Retinal pigment epithelial cell (primary cell): ENCODE results near the gene ZNF554.
A peak's percentile ranks its signal among the peaks of the same experiment; 100 is the strongest.
"Not testable (repeated sequence)": the region's sequence is repeated elsewhere in the genome, so short reads cannot be mapped to it uniquely, and the experiment has no call there.

Experiments used
- DNase-seq: peaks from one replicate; pipeline ENCODE4 v3.0.0-alpha.2; 2010; ENCODE audit warnings: low read depth
- H3K4me3 ChIP-seq: 2 replicates; pipeline ENCODE4 v1.5.1; 2011; ENCODE audit warnings: mild to moderate bottlenecking, low read length, control low read depth, moderate library complexity
- CTCF ChIP-seq: conservative IDR thresholded peaks from 2 replicates; pipeline ENCODE4 v1.5.1; 2011; ENCODE audit warnings: low read depth, low read length, control low read depth, inconsistent platforms

The ZNF554 gene

DNA sequence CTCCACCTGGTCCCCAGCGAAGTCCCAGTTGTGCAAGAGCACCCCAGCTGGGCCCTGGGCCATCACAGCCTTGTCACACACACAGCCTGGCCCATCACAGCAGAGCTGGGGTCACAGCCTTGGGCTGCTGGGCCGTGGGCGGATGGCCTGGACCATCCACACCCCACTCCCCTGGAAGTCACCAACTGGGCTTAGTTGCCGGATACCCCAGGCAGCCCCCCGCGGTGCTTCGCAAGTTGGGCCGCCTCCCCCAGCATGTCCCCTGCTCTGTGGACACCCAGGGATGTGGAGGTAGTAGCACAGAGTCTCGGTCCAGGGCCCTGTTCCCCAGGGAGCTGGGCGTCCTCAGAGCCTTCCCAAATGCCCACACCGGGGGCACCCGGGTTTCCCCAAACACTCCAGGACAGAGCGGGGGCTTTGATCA, 4.5 kb upstream of the ZNF554 start:
- TF ChIP-seq CTCF = no peak
- no peak for DNase-seq

DNA sequence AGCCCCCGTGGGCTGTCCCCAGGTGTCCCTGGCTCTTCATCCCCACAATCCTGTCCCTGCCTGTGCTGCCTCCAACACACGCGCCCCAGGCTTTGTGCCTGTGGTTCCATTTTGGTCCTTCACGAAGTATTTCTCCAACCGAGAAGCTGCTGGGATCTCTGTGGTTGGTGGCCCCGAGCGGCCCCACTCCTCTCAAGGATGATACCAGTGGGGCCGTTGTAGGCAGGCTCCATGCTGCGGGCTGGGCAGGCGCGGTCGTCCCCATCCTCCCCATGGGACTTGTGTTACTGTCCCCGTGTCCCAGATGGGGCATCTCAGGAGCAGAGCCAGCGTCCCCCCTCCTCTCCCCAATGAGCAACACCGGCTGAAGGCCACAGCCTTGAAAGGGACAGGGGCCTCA, 3.7 kb upstream of the ZNF554 start:
- no peak overlapping the region for H3K4me3 ChIP-seq
- DNase-seq = no peak
- TF ChIP-seq CTCF = no peak

More for the DNA sequence above, 4.5 kb upstream of the ZNF554 start:
- H3K4me3 ChIP-seq = no peak overlapping the region

DNA sequence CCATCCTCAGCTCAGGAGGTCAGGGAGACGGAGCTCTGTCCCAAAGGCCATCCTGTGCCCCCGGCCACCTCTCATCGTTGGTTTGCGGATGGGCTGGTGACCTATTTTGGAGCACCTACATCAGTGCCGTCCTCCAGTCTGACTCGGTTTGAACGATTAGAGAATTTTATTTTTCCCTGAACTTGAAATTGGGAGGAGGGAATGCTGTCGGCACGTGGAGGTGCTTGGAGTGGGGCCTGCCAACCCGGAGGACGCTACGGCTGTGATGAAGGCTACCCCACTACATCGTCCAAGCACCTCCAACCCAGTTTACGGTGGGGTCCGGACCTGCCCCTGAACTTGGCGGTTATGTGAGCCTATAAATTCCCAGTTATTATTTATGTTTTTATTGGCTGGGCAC, 3.0 kb upstream of the ZNF554 start:
- no peak for DNase-seq
- no peak for TF ChIP-seq CTCF
- no peak overlapping the region for H3K4me3 ChIP-seq

GRCh38 chr19:2817237-2817829, 2.3 kb upstream of the ZNF554 start:
- not testable (repeated sequence) for DNase-seq, H3K4me3 ChIP-seq

DNA sequence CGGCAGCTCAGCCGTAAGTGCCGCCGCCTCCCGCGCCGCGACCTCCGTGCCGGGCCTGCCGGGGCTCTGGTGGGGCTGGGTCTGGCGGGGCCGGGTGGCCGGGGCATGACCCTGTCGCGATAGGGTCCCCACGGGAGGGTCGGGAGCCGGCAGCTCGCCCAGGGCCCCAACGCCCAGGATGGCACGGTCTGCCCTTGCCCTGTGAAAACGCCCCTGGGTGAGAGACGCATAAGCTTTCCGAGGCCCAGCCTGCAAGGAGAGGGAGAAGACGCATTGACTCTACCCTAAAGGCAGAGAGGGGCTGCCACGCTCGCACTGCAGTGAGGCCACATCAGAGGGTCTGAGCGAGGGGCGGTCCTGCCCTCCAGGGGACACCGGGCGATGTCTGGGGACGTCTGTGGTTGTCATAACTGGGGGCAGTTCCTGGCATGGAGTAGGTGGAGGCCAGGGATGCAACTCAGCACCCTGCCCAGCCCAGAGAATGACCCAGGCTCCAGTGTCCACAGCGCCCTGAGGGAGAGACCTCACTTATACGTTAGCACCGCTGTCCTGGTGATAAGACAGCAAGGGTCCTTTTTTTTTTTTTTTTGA, 539 bp downstream of the ZNF554 start:
- DNase-seq = no peak
- peak overlapping the region; percentile 71 for H3K4me3 ChIP-seq
- TF ChIP-seq CTCF = no peak

DNA sequence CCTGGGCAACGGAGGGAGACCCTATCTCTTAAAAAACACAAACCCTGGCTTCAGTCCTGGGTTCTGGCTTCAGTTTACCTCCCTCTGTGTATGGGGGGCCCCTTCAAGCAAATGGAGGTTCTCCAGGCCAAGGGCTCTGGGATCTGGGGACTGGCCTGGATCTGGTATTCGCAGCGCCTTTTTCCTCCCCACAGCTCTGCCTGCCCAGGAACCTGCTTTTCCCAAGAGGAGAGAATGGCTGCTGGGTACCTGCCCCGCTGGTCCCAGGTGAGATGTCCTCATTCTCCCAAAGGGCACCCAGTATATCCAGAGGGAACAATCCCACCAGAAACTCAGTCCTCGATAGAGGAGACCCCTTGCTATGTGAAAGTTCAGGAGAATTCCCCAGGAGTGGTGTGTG, 3.2 kb downstream of the ZNF554 start:
- no peak for DNase-seq
- H3K4me3 ChIP-seq = no peak overlapping the region
- no peak for TF ChIP-seq CTCF

GRCh38 chr19:2823646-2824045, 4.0 kb downstream of the ZNF554 start:
- TF ChIP-seq CTCF = no peak
- no peak for DNase-seq
- H3K4me3 ChIP-seq = no peak overlapping the region
